Uterus (tissue), 4 donors: ENCODE results near the gene ATG4B. TPM values are rescaled to one million over a fixed set of nuclear protein-coding genes. Genes with fewer than 3 reads are reported as not detected.

Experiments
- DNase-seq, 2 donors: peaks; one replicate each; pipeline ENCODE4 v3.0.0-alpha.2; 2019 to 2020
- H3K27ac ChIP-seq, 2 donors: fragments of 200-600 bp; sonication (generic); 1 replicate in 1 of 2; 2 replicates in 1 of 2; pipeline ENCODE4 v1.5.1; 2016 to 2018
- H3K27me3 ChIP-seq, 2 donors: fragments of 200-600 bp; sonication (generic); one replicate each; pipeline ENCODE4 v1.5.1; 2018 to 2019; ENCODE audit warnings: control low read depth in 1 of 2
- H3K36me3 ChIP-seq, 2 donors: fragments of 200-600 bp; sonication (generic); one replicate each; pipeline ENCODE4 v1.5.1; 2019; ENCODE audit warnings: control low read depth in 1 of 2
- H3K4me1 ChIP-seq, 2 donors: fragments of 200-600 bp; sonication (generic); one replicate each; pipeline ENCODE4 v1.5.1; 2018 to 2019; ENCODE audit warnings: control low read depth in 1 of 2
- H3K4me3 ChIP-seq, 2 donors: fragments of 200-600 bp; sonication (generic); 1 replicate in 1 of 2; 2 replicates in 1 of 2; pipeline ENCODE4 v1.5.1; 2018 to 2019; ENCODE audit warnings: mild to moderate bottlenecking in 1 of 2
- H3K9me3 ChIP-seq, 2 donors: fragments of 200-600 bp; sonication (generic); one replicate each; pipeline ENCODE4 v1.5.1; 2019; ENCODE audit warnings: control low read depth in 1 of 2
- CTCF ChIP-seq, 4 experiments: fragments of 200-600 bp in 2 of 4; fragments of 450-650 bp in 2 of 4; sonication (generic) in 2 of 4; IDR thresholded peaks; one replicate each; pipeline ENCODE4 v1.5.1; 2016 to 2019; ENCODE audit warnings: antibody characterized with exemption in 4 of 4, mild to moderate bottlenecking in 2 of 4, moderate library complexity in 1 of 4
- POLR2A ChIP-seq, 2 donors: fragments of 450-650 bp; IDR thresholded peaks; one replicate each; pipeline ENCODE4 v1.6.1; 2016; ENCODE audit warnings: antibody characterized with exemption in 2 of 2, mild to moderate bottlenecking in 1 of 2, moderate library complexity in 1 of 2
- intact Hi-C: fragments of 100-400 bp; cut with DNase I; formaldehyde crosslinking; loops from one replicate; pipeline ENCODE4 v1.15.1; 2023; ENCODE audit warnings: low total_unique reads
- total RNA-seq, 4 donors: library from RNA; depleted of rRNA in 3 of 4; stranded (reverse); fragments of >200 nt in 3 of 4; gene quantifications; one replicate each; pipeline versions ENCODE4 v1.1.0 to v1.2.4, GENCODE V29; 2014 to 2023
- donor health status: DM: yes; HTN: yes; CAD: no.

ATG4B gene
- total RNA-seq, 4 donors from 2014 or later: 14.4 to 99.8 (median 56.7) TPM

- Histone ChIP-seq H3K27ac (no peak overlapping the region), H3K36me3 (no peaks in the 10 kb centered on the region), H3K4me3 (no peak overlapping the region), H3K27me3 (no peaks in the 10 kb centered on the region), H3K9me3 (no peaks in the 10 kb centered on the region), H3K4me1 (no peaks in the 10 kb centered on the region)
- no peak for DNase-seq
- intact Hi-C loops: no loop called here
- TF ChIP-seq POLR2A (IDR thresholded peaks at IDR 0.05) (no peak), CTCF (IDR thresholded peaks at IDR 0.05) (no peak)
Observed at GRCh38 chr2:241618296-241618805, 19.1 kb upstream of the ATG4B start.

- no peak overlapping the region for H3K4me3 ChIP-seq
- no peaks in the 10 kb centered on the region for H3K36me3 ChIP-seq
- H3K4me1 ChIP-seq: no peaks in the 10 kb centered on the region
- no peaks in the 10 kb centered on the region for H3K9me3 ChIP-seq
- intact Hi-C loops: no loop called here
- TF ChIP-seq POLR2A (IDR thresholded peaks at IDR 0.05) (no peak), CTCF (IDR thresholded peaks at IDR 0.05) (no peak)
- H3K27ac ChIP-seq: no peak overlapping the region
- DNase-seq: no peak
- H3K27me3 ChIP-seq: no peaks in the 10 kb centered on the region
Observed at GRCh38 chr2:241618829-241619228, 18.7 kb upstream of the ATG4B start.

- H3K27me3 ChIP-seq: no peaks in the 10 kb centered on the region
- H3K36me3 ChIP-seq: no peaks in the 10 kb centered on the region
- no peaks in the 10 kb centered on the region for H3K4me1 ChIP-seq
- H3K27ac ChIP-seq: no peak overlapping the region
- no peak overlapping the region for H3K4me3 ChIP-seq
- DNase-seq: no peak
- no peaks in the 10 kb centered on the region for H3K9me3 ChIP-seq
- TF ChIP-seq POLR2A (IDR thresholded peaks at IDR 0.05) (no peak), CTCF (IDR thresholded peaks at IDR 0.05) (no peak)
- intact Hi-C loops: no loop called here
Observed at GRCh38 chr2:241619597-241620418, 17.7 kb upstream of the ATG4B start.

- H3K36me3 ChIP-seq: no peaks in the 10 kb centered on the region
- no peak overlapping the region for H3K27ac ChIP-seq
- no peak overlapping the region for H3K4me3 ChIP-seq
- intact Hi-C loops: no loop called here
- TF ChIP-seq POLR2A (IDR thresholded peaks at IDR 0.05) (no peak), CTCF (IDR thresholded peaks at IDR 0.05) (no peak)
- H3K9me3 ChIP-seq: no peaks in the 10 kb centered on the region
- H3K27me3 ChIP-seq: no peaks in the 10 kb centered on the region
- no peaks in the 10 kb centered on the region for H3K4me1 ChIP-seq
- no peak for DNase-seq
Observed at GRCh38 chr2:241620419-241620769, 17.1 kb upstream of the ATG4B start.

- Histone ChIP-seq H3K4me1 (no peaks in the 10 kb centered on the region), H3K4me3 (no peak overlapping the region), H3K27me3 (no peaks in the 10 kb centered on the region), H3K36me3 (no peaks in the 10 kb centered on the region), H3K9me3 (no peaks in the 10 kb centered on the region), H3K27ac (no peak overlapping the region)
- no peak for DNase-seq
- TF ChIP-seq POLR2A (IDR thresholded peaks at IDR 0.05): no peak
- TF ChIP-seq CTCF (IDR thresholded peaks at IDR 0.05): no peak
- intact Hi-C loops: no loop called here
Observed at GRCh38 chr2:241627675-241628074, 9.8 kb upstream of the ATG4B start.
